ENCODE data around the gene UGCG. TPM values are rescaled to one million over a fixed set of nuclear protein-coding genes. Genes with fewer than 3 reads are reported as not detected.
"Not testable (repeated sequence)": the region's sequence is repeated elsewhere in the genome, so short reads cannot be mapped to it uniquely, and the experiment has no call there.

UGCG gene
- total RNA-seq, 4 donors from 2014 or later, result 81.3 to 113 (median 90.6) TPM

DNA sequence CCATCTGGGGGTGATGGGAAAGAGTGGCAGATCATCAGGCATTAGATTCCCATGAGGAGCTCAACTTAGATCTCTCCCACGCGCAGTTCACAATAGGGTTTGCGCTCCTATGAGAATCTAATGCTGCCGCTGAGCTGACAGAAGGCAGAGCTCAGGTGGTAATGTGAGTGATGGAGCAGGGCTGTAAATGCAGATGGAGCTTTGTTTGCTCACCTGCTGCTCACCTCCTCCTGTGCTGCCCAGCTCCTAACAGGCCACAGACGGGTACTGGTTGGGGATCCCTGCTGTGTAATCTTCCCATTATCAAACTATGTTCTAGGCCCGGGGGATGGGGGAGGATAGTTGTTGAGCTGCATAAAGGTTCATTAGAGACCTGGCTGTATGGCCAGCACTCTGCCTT lies 58.4 kb downstream of the UGCG start:
- WGBS, 2 donors, result 92% methylated on average over 6 of the region's 6 CpGs
- TF ChIP-seq POLR2A (IDR thresholded peaks at IDR 0.05), result no peak
- TF ChIP-seq, protein P1, sequence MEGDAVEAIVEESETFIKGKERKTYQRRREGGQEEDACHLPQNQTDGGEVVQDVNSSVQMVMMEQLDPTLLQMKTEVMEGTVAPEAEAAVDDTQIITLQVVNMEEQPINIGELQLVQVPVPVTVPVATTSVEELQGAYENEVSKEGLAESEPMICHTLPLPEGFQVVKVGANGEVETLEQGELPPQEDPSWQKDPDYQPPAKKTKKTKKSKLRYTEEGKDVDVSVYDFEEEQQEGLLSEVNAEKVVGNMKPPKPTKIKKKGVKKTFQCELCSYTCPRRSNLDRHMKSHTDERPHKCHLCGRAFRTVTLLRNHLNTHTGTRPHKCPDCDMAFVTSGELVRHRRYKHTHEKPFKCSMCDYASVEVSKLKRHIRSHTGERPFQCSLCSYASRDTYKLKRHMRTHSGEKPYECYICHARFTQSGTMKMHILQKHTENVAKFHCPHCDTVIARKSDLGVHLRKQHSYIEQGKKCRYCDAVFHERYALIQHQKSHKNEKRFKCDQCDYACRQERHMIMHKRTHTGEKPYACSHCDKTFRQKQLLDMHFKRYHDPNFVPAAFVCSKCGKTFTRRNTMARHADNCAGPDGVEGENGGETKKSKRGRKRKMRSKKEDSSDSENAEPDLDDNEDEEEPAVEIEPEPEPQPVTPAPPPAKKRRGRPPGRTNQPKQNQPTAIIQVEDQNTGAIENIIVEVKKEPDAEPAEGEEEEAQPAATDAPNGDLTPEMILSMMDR (IDR thresholded peaks at IDR 0.05), result no peak

DNA sequence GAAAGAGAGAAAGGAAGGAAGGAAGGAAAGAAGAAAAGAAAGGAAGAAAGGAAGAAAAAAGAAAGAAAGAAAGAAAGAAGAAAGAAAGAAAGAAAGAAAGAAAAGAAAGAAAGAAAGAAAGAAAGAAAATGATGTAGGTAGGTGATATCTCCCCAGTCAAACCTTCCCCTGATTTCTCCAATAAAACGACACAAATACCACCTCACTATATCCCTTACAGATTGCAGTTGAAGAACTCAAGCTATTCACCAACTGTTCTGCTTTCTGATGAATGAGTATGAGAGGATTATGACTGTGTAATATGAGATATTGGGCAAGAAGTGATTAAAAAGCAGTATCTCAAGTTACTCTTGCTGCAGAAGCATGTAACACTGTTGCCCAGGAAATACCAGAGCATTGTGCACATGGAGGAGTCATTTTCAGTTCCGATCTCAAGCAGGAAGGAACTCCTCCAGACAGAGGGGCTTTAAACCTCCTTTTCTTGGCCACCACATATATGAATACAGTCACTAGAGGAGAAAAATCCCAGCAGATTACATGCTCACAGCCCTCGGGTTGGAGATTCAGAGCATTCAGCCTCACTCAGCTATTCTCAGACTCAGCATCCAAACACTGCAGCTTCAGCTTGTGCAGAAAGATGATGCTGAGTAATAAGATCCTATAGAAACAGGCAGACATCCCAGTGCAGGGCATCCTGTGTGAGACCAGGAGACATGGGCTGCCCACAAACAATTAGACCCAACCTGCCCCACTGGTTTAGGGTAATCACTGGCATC lies 61.4 kb downstream of the UGCG start:
- 7 to 9% methylated on average over 3 of the region's 3 CpGs for WGBS, 2 donors
- no peak overlapping the region for H3K4me3 ChIP-seq (ENCODE audit: low read depth, poor library complexity, severe bottlenecking)
- TF ChIP-seq POLR2A (IDR thresholded peaks at IDR 0.05), result no peak
- TF ChIP-seq, protein P1 (IDR thresholded peaks at IDR 0.05), result no peak
- intact Hi-C loops (cut with DNase I; ENCODE audit: low total_unique reads), result no loop called here
- DNase-seq (ENCODE audit: low spot score in 2 of 2), result no peak

More for the DNA sequence above, 58.4 kb downstream of the UGCG start:
- intact Hi-C loops (cut with DNase I; ENCODE audit: low total_unique reads), result no loop called here
- peak in 1 of 2 donors; percentile 54 for DNase-seq (ENCODE audit: low spot score in 2 of 2)
- H3K4me3 ChIP-seq (ENCODE audit: low read depth, poor library complexity, severe bottlenecking), result no peak overlapping the region

DNA sequence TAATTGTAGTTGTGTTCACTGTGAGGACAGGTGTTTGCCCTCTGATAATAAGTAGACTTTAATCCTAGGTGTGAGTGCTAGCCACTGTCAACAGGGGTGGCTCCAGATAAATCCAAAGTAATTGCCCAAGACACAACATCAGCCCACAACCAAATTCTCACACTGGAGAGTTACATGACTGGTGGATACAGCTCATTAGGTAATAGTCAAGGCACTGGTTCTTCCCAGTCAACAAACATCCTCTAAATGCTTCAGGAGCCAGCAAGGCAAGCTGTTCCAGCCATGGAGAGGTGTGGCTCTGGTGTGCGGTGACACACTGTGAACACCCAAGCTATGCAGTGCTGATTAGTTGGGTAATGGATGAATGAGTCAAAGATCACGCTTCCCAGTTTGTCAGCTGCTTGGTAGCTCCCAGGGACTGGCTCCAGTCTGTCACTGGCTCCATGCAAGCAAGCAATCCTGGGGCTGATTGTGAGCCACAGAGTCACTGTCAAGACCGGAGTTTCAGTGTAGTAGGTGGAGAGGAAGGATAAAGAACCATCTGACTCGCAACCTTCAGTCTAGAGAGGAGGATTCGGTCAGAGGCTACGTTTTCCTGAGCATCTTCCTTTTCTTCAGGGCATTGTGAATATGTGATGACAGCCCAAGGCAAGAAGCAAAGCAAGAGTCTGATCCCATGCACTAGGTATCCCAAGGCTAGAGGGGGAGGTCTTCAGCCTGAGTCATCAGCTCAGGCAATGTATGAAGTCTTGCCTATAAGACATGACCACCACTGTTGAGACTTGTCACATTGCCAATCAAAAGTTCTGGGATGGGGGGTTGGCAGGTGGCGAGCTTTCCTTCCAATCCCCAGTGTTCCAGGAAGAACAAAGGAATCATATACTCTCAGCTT lies 63.1 kb downstream of the UGCG start:
- 47 to 48% methylated on average over 7 of the region's 7 CpGs for WGBS, 2 donors
- H3K4me3 ChIP-seq (ENCODE audit: low read depth, poor library complexity, severe bottlenecking), result no peak overlapping the region
- TF ChIP-seq, protein P1 (IDR thresholded peaks at IDR 0.05), result no peak
- no peak for TF ChIP-seq POLR2A (IDR thresholded peaks at IDR 0.05)
- DNase-seq (ENCODE audit: low spot score in 2 of 2), result peak; percentile 83 to 90
- intact Hi-C loops (cut with DNase I; ENCODE audit: low total_unique reads), result no loop called here

DNA sequence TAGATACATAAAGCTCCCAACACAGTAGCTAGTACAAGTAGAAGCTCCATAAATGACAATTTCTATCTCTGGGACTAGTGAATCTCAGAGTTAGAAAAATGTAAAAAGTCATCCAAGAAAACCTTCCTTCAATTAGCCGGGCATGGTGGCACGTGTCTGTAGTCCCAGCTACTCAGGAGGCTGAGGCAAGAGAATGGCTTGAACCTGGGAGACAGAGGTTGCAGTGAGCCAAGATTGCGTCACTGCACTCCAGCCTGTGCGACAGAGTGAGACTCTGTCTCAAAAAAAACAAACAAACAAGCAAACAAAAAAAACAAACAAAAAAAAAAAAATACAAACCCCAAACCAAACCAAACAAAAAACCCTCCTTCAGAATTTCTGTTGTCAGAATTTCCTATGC lies 63.9 kb downstream of the UGCG start:
- H3K4me3 ChIP-seq (ENCODE audit: low read depth, poor library complexity, severe bottlenecking); intact Hi-C loops (cut with DNase I; ENCODE audit: low total_unique reads); DNase-seq (ENCODE audit: low spot score in 2 of 2): not testable (repeated sequence)
- WGBS, 2 donors, result 49 to 66% methylated on average over 4 of the region's 4 CpGs

DNA sequence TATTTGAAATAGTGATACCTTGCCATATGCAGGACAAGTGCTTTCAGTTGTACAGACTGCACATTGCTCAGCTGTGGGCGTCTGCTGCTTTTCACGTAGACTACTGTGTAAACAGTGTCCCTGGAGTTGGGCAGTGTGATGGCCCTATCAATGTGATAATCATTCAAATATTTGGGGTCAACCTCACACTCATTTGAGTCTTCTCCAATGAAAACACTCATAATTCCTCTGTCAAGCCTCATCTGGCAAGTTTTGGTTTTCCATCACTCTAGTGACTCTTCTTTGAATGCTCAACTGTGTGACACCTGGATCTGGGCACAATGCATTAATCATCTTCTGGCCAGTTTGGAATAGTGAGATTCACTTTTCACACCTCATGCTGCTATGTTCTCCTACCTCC lies 64.4 kb downstream of the UGCG start:
- WGBS, 2 donors, result 66 to 84% methylated on average over 2 of the region's 2 CpGs
- no peak overlapping the region for H3K4me3 ChIP-seq (ENCODE audit: low read depth, poor library complexity, severe bottlenecking)
- TF ChIP-seq, protein P1 (IDR thresholded peaks at IDR 0.05), result no peak
- TF ChIP-seq POLR2A (IDR thresholded peaks at IDR 0.05), result no peak
- no peak for DNase-seq (ENCODE audit: low spot score in 2 of 2)
- intact Hi-C loops (cut with DNase I; ENCODE audit: low total_unique reads), result no loop called here

DNA sequence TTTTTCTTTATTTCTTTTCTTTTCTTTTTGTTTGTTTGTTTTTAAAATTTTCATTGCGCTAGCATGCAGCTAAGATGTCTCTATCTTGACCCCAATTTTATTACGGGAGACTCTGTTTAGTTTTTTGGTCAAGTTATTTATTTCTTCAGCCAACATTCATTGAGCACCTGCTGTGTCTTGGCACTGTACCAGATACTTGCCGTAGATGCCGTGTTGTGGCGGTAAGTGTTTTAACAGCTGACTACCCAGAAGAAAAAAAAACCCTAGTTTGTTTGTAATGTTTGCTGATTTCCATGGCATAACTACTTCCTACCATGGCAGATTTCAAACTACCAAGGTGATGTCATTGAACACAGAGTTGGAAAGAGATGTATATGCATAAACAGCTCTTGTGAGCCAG lies 65.0 kb downstream of the UGCG start:
- TF ChIP-seq, protein P1 (IDR thresholded peaks at IDR 0.05), result no peak
- no peak for TF ChIP-seq POLR2A (IDR thresholded peaks at IDR 0.05)
- no peak for DNase-seq (ENCODE audit: low spot score in 2 of 2)
- 65 to 74% methylated on average over 5 of the region's 5 CpGs for WGBS, 2 donors

More for the DNA sequence above, 65.0 kb downstream of the UGCG start:
- no peak overlapping the region for H3K4me3 ChIP-seq (ENCODE audit: low read depth, poor library complexity, severe bottlenecking)
- intact Hi-C loops (cut with DNase I; ENCODE audit: low total_unique reads), result no loop called here

All from lower leg skin (tissue), 4 donors.